IPS-20b (cell line): ENCODE results near the gene NDC1.
"Not testable (repeated sequence)": the region's sequence is repeated elsewhere in the genome, so short reads cannot be mapped to it uniquely, and the experiment has no call there.

Experiments used
- H3K27ac ChIP-seq: one replicate; pipeline ENCODE4 v1.5.1; 2013; ENCODE audit warnings: low read length
- H3K27me3 ChIP-seq: 2 replicates; pipeline ENCODE4 v1.6.1; 2013; ENCODE audit warnings: mild to moderate bottlenecking, low read length, inconsistent platforms; ENCODE audit not compliant: insufficient read depth
- H3K36me3 ChIP-seq: 2 replicates; pipeline ENCODE4 v1.6.1; 2013; ENCODE audit warnings: low read depth, mild to moderate bottlenecking, inconsistent platforms, low read length, moderate library complexity; ENCODE audit not compliant: insufficient read depth
- H3K4me1 ChIP-seq: 2 replicates; pipeline ENCODE4 v1.6.1; 2013; ENCODE audit warnings: mild to moderate bottlenecking, control low read depth, inconsistent platforms, low read length, moderate library complexity; ENCODE audit not compliant: insufficient read depth
- H3K4me3 ChIP-seq: 2 replicates; pipeline ENCODE4 v1.5.1; 2013; ENCODE audit warnings: mild to moderate bottlenecking, low read length, inconsistent platforms
- H3K9ac ChIP-seq: 2 replicates; pipeline ENCODE4 v1.6.1; 2013; ENCODE audit warnings: low read depth, mild to moderate bottlenecking, inconsistent platforms, low read length, moderate library complexity
- H3K9me3 ChIP-seq: 2 replicates; pipeline ENCODE4 v1.6.1; 2013; ENCODE audit warnings: mild to moderate bottlenecking, low read depth, low read length, inconsistent platforms; ENCODE audit not compliant: insufficient read depth

NDC1 gene

DNA sequence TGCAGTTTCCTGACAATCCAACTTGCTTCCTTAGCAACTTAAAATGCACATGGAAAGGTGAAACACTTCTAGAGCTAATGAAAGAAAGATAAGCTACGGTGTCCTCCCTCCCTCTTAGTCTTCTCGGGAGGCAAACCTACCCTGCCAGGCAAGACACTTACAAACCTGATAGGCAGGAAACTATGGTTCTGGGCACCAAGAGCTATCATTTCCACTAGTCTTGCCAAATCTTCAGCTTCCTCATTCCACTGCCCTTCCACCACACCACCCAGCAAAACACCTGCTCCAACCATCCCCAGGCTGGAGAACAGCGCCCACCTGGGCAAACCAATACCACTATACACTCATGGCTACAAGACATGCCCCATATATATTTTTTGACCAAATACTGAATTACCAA is 15.2 kb downstream of the NDC1 start:
- Histone ChIP-seq H3K27ac (no peak overlapping the region), H3K9me3 (no peaks in the 10 kb centered on the region), H3K9ac (no peak overlapping the region), H3K4me1 (no peaks in the 10 kb centered on the region), H3K4me3 (no peak overlapping the region), H3K27me3 (no peaks in the 10 kb centered on the region), H3K36me3 (peaks cover 83% of the 10 kb centered on the region)

DNA sequence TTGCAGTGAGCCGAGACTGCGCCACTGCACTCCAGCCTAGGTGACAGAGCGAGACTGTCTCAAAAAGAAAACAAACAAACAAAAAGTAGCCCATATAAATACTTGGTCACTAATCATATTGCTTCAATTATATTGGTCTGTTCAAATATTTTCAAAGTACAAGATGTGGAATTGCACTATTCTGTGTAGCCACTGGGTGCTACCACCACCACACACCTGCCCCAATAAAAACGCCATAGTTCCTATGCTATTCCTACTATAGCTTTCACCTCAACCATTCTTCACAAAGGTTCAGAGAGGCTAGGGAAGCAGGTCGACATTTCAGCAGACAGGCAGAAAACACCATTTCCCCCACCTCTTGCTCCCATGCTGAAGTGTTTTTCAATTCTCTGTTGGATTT is 16.7 kb downstream of the NDC1 start:
- no peaks in the 10 kb centered on the region for H3K9me3 ChIP-seq
- H3K4me3 ChIP-seq = no peak overlapping the region
- H3K4me1 ChIP-seq = no peaks in the 10 kb centered on the region
- H3K36me3 ChIP-seq = peaks cover 79% of the 10 kb centered on the region
- no peak overlapping the region for H3K9ac ChIP-seq
- no peaks in the 10 kb centered on the region for H3K27me3 ChIP-seq
- no peak overlapping the region for H3K27ac ChIP-seq

DNA sequence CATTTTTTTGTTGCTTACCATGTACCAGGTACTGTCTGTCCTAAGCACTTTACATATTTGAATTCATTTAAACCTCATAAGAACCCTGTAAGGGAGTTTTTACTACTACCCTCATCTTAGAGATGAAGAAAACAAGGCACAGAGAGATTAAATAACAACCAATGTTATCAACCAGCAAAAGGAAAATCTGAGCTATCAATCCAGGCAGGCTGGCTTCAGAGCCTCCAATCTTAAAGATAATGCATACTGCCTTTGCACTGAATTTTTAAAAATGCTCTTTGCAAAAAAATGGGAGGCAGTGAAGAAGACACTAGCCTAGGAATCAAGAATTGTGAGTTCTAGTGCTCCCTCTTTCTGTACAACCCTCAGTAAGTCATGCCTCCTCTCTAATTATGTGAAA is 18.7 kb downstream of the NDC1 start:
- H3K4me3 ChIP-seq = no peak overlapping the region
- H3K9ac ChIP-seq = no peak overlapping the region
- H3K9me3 ChIP-seq = no peaks in the 10 kb centered on the region
- H3K36me3 ChIP-seq = peaks cover 67% of the 10 kb centered on the region
- H3K4me1 ChIP-seq = no peaks in the 10 kb centered on the region
- no peak overlapping the region for H3K27ac ChIP-seq
- H3K27me3 ChIP-seq = no peaks in the 10 kb centered on the region

DNA sequence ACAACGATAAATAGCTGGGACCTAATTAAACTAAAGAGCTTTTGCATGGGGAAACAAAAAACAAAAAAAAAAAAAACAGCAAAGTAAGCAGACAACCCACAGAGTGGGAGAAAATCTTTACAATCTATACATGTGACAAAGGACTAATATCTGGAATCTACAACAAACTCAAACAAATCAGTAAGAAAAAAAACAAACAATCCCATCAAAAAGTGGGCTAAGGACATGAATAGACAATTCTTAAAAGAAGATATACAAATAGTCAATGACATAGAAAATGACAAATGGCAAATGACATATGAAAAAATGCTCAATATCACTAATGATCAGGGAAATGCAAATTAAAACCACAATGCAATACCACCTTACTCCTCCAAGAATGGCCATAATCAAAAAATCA is 21.5 kb downstream of the NDC1 start:
- not testable (repeated sequence) for H3K9me3 ChIP-seq, H3K4me1 ChIP-seq, H3K27ac ChIP-seq, H3K9ac ChIP-seq, H3K27me3 ChIP-seq, H3K4me3 ChIP-seq
- peaks cover 60% of the 10 kb centered on the region for H3K36me3 ChIP-seq

DNA sequence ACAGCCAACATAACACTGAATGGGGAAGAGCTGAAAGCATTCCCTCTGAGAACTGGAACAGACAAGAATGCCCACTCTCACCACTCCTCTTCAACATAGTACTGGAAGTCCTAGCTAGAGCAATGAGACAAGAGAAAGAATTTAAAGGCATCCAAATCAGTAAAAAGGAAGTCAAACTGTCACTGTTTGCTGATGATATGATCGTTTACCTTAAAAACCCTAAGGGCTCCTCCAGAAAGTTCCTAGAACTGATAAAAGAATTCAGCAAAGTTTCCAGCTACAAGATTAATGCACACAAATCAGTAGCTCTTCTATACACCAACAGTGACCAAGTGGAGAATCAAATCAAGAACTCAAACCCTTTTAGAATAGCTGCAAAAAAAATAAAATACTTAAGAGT is 22.6 kb downstream of the NDC1 start:
- peaks cover 62% of the 10 kb centered on the region for H3K36me3 ChIP-seq

DNA sequence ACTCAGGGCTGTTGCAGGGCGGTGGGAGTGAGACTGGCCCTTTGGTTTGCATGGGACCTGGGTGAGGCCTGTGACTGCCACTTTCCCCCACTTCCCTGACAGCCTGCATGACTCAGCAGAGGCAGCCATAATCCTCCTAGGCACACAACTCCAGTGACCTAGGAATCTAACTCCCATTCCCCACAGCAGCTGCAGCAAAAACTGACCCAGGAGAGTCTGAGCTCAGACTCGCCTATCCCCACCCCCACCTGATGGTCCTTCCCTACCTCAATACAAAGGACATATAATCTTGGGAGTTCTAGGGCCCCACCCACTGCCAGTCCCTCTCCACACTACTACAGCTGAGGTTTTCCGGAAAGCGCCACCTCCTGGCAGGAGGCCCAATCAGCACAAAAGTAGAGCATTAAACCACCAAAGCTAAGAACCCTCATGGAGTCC is 26.7 kb downstream of the NDC1 start:
- Histone ChIP-seq H3K9ac (peak overlapping the region; percentile 49; the same call in 1 of the 2 replicates), H3K27me3 (no peaks in the 10 kb centered on the region), H3K36me3 (peaks cover 71% of the 10 kb centered on the region), H3K4me1 (no peaks in the 10 kb centered on the region), H3K9me3 (no peaks in the 10 kb centered on the region), H3K4me3 (no peak overlapping the region), H3K27ac (no peak overlapping the region)

More for the DNA sequence above, 22.6 kb downstream of the NDC1 start:
- not testable (repeated sequence) for H3K27ac ChIP-seq, H3K27me3 ChIP-seq, H3K9ac ChIP-seq, H3K9me3 ChIP-seq, H3K4me1 ChIP-seq, H3K4me3 ChIP-seq

DNA sequence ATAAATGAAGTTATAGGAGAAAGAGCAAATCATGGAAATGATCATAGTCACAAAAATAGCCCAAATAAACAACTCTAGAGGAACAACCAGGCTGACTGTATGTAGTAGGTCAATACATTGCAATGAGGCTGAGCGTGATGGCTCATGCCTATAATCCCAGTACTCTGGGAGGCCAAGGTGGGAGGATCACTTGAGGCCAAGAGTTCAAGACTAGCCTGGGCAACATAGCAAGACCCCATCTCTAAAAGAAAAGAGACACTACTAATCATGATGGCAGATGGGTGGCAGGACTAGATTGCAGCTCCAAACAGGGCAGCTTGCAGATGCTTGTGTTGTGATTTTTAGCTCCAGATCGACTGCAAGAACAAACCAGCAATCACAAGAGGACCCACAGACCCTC is 27.6 kb downstream of the NDC1 start:
- Histone ChIP-seq H3K9ac (no peak overlapping the region), H3K4me3 (no peak overlapping the region), H3K9me3 (no peaks in the 10 kb centered on the region), H3K27ac (no peak overlapping the region), H3K27me3 (no peaks in the 10 kb centered on the region), H3K36me3 (peaks cover 77% of the 10 kb centered on the region), H3K4me1 (no peaks in the 10 kb centered on the region)

DNA sequence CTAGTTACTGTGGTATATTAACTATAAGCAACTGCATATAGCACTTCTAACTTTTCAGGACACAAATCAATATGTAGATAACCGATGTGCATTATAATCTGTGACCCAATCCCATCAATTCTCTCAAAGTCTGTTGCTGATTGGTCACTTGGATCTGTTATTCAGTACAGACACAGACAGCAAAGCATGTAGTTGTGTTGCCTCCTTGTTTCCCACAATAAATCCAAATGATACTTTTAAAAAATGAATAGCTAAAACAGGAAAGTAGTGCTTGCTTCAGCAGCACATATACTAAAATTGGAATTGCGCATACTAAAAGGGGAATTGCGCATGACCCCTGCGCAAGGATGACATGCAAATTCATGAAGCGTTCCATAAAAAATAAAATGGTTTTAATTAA is 28.1 kb downstream of the NDC1 start:
- Histone ChIP-seq H3K4me3 (no peak overlapping the region), H3K27ac (no peak overlapping the region), H3K9ac (no peak overlapping the region), H3K27me3 (no peaks in the 10 kb centered on the region), H3K9me3 (no peaks in the 10 kb centered on the region), H3K4me1 (no peaks in the 10 kb centered on the region), H3K36me3 (peaks cover 77% of the 10 kb centered on the region)

DNA sequence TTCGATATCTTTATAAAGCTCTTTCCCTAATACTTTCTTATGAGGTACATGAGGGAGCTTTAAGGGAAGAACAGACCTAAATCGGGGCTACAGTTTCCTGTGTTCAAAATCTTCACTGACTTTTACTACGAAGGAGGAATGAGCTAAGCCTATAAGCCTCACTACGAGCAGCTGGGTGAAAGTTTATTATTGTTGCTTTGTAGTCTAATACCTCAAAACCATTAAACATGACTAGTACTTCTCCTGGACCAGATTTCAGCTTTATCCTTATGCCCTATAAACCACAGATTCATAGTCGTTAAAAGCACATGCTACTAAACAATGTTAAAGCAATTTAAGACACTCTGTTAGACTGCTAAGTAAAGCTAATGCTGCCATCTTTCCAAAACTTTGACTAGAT is 30.2 kb downstream of the NDC1 start:
- Histone ChIP-seq H3K27me3 (no peaks in the 10 kb centered on the region), H3K4me1 (no peaks in the 10 kb centered on the region), H3K36me3 (peaks cover 81% of the 10 kb centered on the region), H3K9me3 (no peaks in the 10 kb centered on the region), H3K9ac (no peak overlapping the region), H3K4me3 (no peak overlapping the region), H3K27ac (no peak overlapping the region)

DNA sequence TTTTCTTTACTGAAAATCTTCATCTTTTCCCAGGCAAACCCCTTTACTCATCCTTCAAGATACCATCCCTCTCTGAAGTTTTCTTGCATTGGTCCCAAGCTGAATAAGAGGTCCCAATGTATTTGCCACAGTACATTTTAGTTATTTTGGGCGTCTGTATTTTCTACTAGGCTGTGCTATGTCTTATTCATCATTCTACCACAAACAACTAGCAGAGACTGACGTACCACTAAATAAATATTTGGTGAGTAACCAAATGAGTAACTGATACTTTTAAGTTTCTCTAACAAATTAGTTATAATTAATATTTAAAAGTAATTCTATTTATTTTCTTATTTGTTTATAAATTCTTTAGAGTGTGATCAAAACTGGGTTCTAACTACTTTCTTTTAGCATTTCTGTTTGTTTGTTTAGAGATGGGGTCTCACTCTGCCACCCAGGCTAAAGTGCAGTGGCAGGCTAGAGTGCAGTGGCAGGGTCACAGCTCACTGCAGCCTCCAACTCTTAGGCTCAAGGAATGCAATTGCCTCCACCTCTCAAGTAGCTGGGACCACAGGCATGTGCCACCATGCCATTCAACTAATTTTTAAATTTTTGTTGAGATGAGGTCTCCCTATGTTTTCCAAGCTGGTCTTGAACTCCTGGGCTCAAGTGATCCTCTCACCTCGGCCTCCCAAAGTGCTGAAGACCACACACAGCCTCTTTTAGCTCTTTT is 33.1 kb downstream of the NDC1 start:
- no peaks in the 10 kb centered on the region for H3K4me1 ChIP-seq
- H3K27me3 ChIP-seq = no peaks in the 10 kb centered on the region
- no peak overlapping the region for H3K9ac ChIP-seq
- H3K27ac ChIP-seq = no peak overlapping the region
- no peaks in the 10 kb centered on the region for H3K9me3 ChIP-seq
- H3K36me3 ChIP-seq = peaks cover 90% of the 10 kb centered on the region
- no peak overlapping the region for H3K4me3 ChIP-seq

DNA sequence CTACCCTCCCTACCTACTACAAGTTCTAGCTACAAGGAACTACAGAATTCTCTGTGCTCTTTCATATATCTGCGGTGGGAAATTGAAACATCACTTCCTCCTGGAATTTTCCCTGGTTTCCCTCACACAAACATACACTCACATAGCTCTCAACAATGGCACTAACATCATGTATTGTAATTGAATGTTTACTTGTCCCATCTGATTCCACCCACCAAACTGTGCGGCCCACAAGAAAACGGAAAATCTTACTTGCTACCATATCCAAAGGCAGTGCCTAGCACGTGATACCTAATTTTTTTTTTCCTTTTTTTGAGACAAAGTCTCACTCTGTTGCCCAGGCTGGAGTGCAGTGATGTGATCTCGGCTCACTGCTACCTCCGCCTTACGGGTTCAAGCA is 33.9 kb downstream of the NDC1 start:
- no peaks in the 10 kb centered on the region for H3K27me3 ChIP-seq
- H3K36me3 ChIP-seq = peaks cover 90% of the 10 kb centered on the region
- no peak overlapping the region for H3K4me3 ChIP-seq
- H3K9ac ChIP-seq = no peak overlapping the region
- H3K9me3 ChIP-seq = no peaks in the 10 kb centered on the region
- no peak overlapping the region for H3K27ac ChIP-seq
- H3K4me1 ChIP-seq = no peaks in the 10 kb centered on the region

DNA sequence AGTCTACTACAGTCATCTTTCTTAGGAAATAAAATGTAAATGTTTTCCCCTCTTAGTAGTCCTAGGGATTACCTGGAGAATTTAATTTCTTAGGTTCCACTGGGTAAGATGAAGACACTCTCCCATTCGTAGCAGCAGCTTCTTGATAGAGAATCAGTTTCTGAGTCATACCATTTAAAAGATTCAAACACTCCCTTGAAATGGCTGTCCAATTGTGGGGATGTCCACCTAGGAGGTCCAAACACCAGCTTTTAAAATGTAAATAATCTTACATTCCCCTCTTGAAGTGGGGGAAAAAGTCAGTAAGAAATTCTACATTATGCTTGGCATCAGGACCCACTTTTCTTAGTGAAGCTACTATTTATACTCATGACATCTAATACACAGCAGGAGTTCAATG is 37.5 kb downstream of the NDC1 start:
- Histone ChIP-seq H3K27ac (no peak overlapping the region), H3K9ac (no peak overlapping the region), H3K4me3 (no peak overlapping the region), H3K9me3 (no peaks in the 10 kb centered on the region), H3K36me3 (peaks cover 88% of the 10 kb centered on the region), H3K4me1 (no peaks in the 10 kb centered on the region), H3K27me3 (no peaks in the 10 kb centered on the region)
